Measurements from ENCODE around the gene SNX5. TPM values are rescaled to one million over a fixed set of nuclear protein-coding genes. Genes with fewer than 3 reads are reported as not detected.

SNX5 gene
- total and polyA plus RNA-seq, 10 of the 15 experiments (the other 5 are each of a cell fraction or from before 2014, with no cell fraction given), result 92.9 to 316 (median 245) TPM

GRCh38 chr20:18003897-18004296 lies 35.3 kb upstream of the SNX5 start:
- H3K4me1 ChIP-seq (ENCODE audit: control insufficient read depth, insufficient read depth, low read length), result peaks cover 31% of the 10 kb centered on the region
- DNase-seq (ENCODE audit: low read depth, low spot score) (peak; percentile 26), FAIRE-seq (no peak), ATAC-seq (peak; percentile 71)
- no peak overlapping the region for H3K4me3 ChIP-seq
- H3K27me3 ChIP-seq (replicated peaks in 1 of 2; ENCODE audit: control insufficient read depth in 2 of 2, insufficient read depth in 2 of 2, low read length in 1 of 2), result no peaks in the 10 kb centered on the region
- ChIA-PET RAD21 (ENCODE audit: unreplicated experiment) (interaction anchor here (0.6 to 3.0 kb wide), 16 partner anchors 8 to 499 kb away, joined by 3 to 15 read pairs (median 7); partner anchors contain the start of genes KAT14, PET117, RRBP1 and SNX5), CTCF (interaction anchor here (0.7 to 2.8 kb wide), 17 partner anchors 9 to 498 kb away, joined by 3 to 27 read pairs (median 4); partner anchors contain the start of genes MGME1, RRBP1 and SNX5), SMC1A (ENCODE audit: uncharacterized antibody, unreplicated experiment) (interaction anchor here (0.7 to 4.0 kb wide), 14 partner anchors 9 to 433 kb away, joined by 3 to 29 read pairs (median 6); partner anchors contain the start of genes MGME1 and RRBP1), POLR2A (interaction anchor here (1.0 to 1.9 kb wide), 6 partner anchors 11 to 45 kb away, joined by 4 to 9 read pairs (median 6); partner anchors contain the start of gene MGME1)
- intact Hi-C loops (cut with micrococcal nuclease; ENCODE audit: unreplicated experiment), result loop anchor here (10.0 kb wide), 1 partner anchor 281 kb away; the partner anchor contains the start of gene ZNF133
- no peaks in the 10 kb centered on the region for H3K79me2 ChIP-seq (ENCODE audit: control insufficient read depth, insufficient read depth, low read length)
- BruUV-seq (replicated peaks), result no TSS peak
- WGBS (ENCODE audit: insufficient coverage, insufficient replicate concordance, low lambda C conversion rate, missing lambda C conversion rate), result 0% methylated on average over 5 of the region's 5 CpGs
- peak overlapping the region; percentile 18; the same call in 1 of the 2 replicates for H2AFZ ChIP-seq (ENCODE audit: control insufficient read depth, low read depth, low read length)
- H3K36me3 ChIP-seq (ENCODE audit: control insufficient read depth in 2 of 2, insufficient read depth in 2 of 2, low read length in 1 of 2), result no peaks in the 10 kb centered on the region
- peak overlapping the region; percentile 32; the same call in 1 of the 2 replicates for H3K9ac ChIP-seq (ENCODE audit: control insufficient read depth, insufficient read depth, low read length)
- no peaks in the 10 kb centered on the region for H4K20me1 ChIP-seq (ENCODE audit: control insufficient read depth, insufficient read depth)
- H3K27ac ChIP-seq (ENCODE audit: control insufficient read depth, insufficient read depth), result peak overlapping the region; percentile 82
- H3K9me3 ChIP-seq (replicated peaks; ENCODE audit: control insufficient read depth, insufficient read depth, low read length), result no peaks in the 10 kb centered on the region
- peak overlapping the region; percentile 48 for H3K4me2 ChIP-seq (ENCODE audit: control insufficient read depth, insufficient read depth)
- in situ Hi-C loops (cut with MboI), result no loop called here
- no peak for TF ChIP-seq JUND (IDR thresholded peaks at IDR 0.05; ENCODE audit: low read depth, low read length)
- 0 out of 2 replicates have a peak, but pooled peaks have one; percentile 2 for TF ChIP-seq NBN (IDR thresholded peaks at IDR 0.05)
- TF ChIP-seq NR2F1 (conservative IDR thresholded peaks at IDR 0.05), result 0 out of 2 replicates have a peak, but pooled peaks have one; percentile 9
- TF ChIP-seq ATF7 (IDR thresholded peaks at IDR 0.05; ENCODE audit: low read depth), result no peak
- TF ChIP-seq ESRRA (IDR thresholded peaks at IDR 0.05; ENCODE audit: low read length), result peak; percentile 74; the same call in 1 of the 2 replicates
- no peak for TF ChIP-seq CTCF (IDR thresholded peaks at IDR 0.05 in 2 of 3, conservative IDR thresholded peaks at IDR 0.05 in 1 of 3; ENCODE audit: control insufficient read depth in 2 of 3, extremely low read depth in 1 of 3, insufficient read depth in 1 of 3, low read depth in 3 of 3, low read length in 3 of 3)
- no peak for TF ChIP-seq POLR2A (IDR thresholded peaks at IDR 0.05; ENCODE audit: low read depth, low read length)
- TF ChIP-seq YY1 (IDR thresholded peaks at IDR 0.05; ENCODE audit: low read depth, low read length), result no peak
- TF ChIP-seq BHLHE40 (IDR thresholded peaks at IDR 0.05; ENCODE audit: borderline replicate concordance in 1 of 2, low read depth in 2 of 2, low read length in 1 of 2), result no peak; a peak in 1 of 4 replicates
- no peak for TF ChIP-seq ZSCAN29 (IDR thresholded peaks at IDR 0.05)
- no peak for TF ChIP-seq SMAD1 (IDR thresholded peaks at IDR 0.05; ENCODE audit: low read depth, partially characterized antibody)
- no peak for TF ChIP-seq CBFB (IDR thresholded peaks at IDR 0.05; ENCODE audit: low read depth)
- no peak for TF ChIP-seq MXI1 (IDR thresholded peaks at IDR 0.05; ENCODE audit: low read depth, low read length)
- TF ChIP-seq ZBTB4 (CRISPR knock-in tag; IDR thresholded peaks at IDR 0.05), result no peak
- TF ChIP-seq EGR1 (IDR thresholded peaks at IDR 0.05; ENCODE audit: borderline replicate concordance in 1 of 2, low read depth in 2 of 2, low read length in 2 of 2), result no peak
- TF ChIP-seq WRNIP1 (IDR thresholded peaks at IDR 0.05; ENCODE audit: borderline replicate concordance, low read depth, low read length), result no peak
- peak; percentile 70; the same call in 1 of the 2 replicates for TF ChIP-seq RELB (IDR thresholded peaks at IDR 0.05; ENCODE audit: low read depth)
- peak; percentile 3; the same call in 1 of the 2 replicates for TF ChIP-seq MTA2 (IDR thresholded peaks at IDR 0.05; ENCODE audit: low read depth)
